ENCODE results near the gene PDZD2.
"Not testable (repeated sequence)": the region's sequence is repeated elsewhere in the genome, so short reads cannot be mapped to it uniquely, and the experiment has no call there.

The PDZD2 gene

DNA sequence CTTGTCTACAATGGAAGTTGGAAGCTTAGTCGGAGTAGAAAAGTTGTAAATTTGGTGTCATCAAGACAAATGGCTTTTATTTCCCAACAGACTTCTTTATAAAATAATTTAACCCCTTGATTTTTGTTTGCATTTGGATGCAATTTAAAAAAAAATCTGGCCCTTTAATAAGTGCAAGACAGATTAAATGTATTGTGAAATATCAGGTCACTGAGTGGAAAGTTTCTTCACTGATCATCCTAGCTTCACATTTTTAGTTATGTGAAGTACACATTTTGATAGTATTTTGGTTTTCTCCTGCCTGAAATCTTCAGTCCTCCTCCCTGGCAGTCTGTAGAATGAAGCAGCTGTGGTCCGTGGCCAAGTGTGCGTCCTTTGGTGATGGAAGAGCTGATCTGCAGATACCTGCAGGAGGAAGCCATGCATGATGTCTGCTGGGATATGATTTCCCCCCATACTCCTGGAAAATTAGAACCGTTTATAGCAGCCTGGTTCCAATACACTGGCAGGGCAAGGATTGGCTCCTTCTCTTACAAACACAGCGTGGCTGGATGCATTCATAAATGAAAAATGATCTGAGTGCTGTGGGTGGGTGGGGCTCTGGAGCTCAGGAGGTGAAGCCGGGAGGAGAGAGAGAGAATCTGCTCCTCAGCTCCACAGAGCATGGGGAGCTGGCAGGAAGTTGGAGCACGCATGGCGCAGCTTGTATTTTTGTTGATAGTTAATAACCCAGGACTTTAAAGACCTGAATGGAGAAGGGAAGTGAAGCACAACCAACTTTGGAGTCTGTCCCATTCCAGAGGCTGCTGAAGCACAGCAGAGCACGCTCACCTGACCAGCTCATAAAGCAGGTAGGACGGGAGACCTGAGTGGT, 296.8 kb downstream of the PDZD2 start:
- DNase-seq (ENCODE audit: low spot score): no peak

DNA sequence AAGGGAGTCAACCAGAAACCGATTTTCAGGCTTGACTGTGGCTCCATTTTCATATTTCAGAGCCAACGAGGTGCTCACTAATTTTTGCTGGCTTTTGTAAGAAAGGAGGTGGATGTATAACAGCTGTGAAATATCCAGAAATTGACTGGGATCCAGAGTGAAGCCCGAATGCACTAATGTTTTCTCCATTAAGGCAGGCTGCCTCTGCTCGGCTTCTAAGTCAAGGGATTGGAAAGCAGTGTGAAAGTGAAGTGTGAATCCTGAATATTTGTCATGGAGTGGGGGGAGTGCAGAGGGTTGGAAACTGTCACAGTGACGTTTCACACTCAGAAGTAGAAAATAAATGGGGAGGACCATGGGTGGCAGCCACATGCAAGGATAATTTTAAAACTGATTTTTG, 297.8 kb downstream of the PDZD2 start:
- DNase-seq (ENCODE audit: low spot score): no peak

DNA sequence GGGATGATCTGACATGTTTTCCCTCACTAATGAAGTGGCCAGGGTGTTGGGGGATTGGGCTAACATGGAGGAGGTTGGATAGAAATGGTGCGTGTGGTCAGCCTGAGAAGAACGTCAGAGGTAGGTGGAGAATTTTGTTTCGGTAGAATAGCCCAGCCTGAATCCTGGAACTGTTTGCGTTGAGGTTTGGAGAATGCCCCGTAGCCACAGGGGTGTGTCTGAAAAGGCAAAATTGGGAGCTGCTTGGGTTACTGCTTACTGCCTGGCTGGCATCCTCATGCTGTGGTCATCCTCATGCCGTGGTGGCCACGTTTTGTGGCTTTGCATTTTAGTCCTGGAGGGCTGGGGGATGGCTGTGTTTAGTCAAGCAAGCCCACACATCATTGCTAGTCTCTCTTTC, 298.3 kb downstream of the PDZD2 start:
- DNase-seq (ENCODE audit: low spot score): no peak

DNA sequence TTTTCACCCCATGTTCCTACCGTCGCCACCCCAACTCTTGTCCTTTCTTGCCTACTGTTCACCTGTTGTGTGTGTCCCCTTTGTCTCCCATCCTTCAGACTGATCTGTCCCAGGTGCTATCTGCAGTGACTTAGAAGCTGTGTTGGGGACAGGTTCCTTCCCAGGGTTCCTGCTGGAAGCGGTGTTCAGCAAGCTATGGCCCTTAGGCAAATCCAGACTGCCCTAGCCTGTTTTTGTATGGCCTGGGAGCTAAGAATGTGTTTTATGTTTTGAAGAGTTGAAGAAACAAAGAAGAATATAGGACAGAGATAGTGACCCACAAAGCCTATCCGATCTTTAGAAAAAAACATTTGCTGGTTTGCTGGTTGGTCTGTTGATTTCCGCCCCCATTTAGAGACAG, 298.8 kb downstream of the PDZD2 start:
- no peak for DNase-seq (ENCODE audit: low spot score)

DNA sequence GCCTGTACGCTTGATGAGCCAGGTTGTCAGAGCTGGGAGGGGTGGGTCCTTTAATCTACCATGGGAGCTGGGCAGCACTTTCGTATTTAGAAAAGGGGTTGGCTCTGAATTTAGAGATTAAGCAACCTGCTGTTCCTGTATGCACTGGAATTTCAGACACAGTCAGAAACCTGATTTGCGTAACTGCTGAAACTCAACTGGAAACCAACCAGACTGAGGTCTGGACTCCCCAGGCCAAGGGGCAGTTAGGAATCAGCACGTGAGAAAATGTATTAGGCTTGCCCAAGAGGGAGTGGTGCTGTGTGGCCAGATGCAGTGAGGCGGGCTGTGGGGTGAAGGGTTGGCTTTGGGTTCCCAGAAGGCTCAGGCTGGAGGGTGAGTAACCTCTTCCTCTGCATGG, 300.2 kb downstream of the PDZD2 start:
- no peak for DNase-seq (ENCODE audit: low spot score)

DNA sequence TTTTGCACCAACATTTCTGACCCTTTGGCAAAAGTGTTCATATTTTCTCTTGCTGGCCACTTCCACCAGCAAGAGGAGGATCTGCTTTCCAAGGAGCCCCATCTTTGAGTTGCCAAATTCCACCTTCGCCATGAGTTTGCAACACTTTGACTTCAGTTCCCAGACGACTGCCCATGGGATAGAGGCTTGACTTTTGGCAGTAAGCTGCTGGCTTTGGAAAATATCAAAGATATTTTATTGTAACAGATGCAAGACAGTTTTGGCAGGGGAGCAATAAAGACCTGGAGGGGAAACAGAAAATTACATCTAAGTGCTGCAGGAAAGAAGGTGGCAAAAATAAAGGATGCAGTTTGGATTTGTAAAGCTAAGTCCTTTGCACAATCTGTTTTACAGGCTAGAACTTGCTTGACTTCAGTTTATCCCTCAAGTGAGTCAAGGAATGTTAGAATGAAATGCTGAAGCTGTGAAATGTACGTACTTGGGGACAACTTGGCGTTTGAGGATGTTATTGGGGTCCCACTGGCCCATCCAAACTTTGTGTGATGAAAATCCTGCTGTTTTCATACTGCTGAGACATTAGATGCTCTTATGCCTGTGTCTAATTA, 302.3 kb downstream of the PDZD2 start:
- DNase-seq (ENCODE audit: low spot score): no peak

DNA sequence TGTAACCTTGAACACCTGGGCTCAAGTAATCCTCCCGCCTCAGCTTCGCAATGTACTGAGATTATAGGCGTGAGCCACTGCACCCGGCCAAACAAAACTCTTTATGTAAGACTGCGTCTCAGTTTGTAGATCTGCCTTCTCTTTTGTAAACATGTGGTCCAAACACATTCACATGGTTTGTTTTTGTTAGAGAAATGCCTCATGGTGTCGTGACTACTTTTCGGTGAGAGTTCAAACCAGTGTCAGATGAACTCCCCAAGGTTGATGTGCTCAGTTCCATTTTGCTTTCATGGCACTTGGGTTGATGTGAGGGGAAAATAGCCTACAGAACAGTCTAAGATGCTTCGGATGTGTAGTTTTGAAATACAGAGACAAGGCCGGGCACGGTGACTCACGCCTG, 303.6 kb downstream of the PDZD2 start:
- DNase-seq (ENCODE audit: low spot score): no peak

DNA sequence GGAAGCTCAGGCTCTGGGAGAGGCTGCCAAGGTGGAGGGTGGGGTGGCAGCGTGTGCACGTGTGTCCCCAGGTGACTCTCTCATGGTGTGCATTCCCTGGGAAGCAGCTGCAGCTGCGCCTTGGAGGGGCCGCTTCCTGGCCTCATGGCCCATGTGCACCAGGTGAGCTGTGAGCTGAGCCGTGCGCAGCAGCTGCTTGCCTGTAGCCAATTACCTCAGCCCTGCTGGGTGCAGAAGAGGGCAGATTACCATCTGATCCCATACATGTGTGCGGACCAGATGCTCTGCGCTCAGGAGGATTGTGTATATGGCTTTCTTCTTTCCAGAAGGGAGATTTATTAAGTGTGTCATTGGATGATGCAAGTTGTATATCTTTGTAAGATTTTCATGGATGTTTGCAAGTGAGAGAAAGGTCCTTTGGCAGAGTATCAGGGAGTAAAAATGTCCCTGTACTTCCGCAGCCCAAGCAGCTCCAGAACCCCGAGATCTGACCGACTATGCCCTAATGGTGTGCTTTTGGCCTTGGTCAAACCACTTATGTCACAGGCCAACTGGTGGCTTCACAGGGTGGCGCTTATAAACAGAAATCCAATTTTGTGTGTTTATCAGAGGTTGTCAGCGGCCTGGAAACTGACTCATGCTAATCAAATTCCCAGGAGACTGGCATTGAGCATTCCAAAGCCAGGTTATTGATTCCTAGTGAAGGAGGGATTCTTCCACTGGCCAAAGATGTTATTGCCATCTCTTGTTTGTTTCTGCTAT, 305.9 kb downstream of the PDZD2 start:
- DNase-seq (ENCODE audit: low spot score): no peak

DNA sequence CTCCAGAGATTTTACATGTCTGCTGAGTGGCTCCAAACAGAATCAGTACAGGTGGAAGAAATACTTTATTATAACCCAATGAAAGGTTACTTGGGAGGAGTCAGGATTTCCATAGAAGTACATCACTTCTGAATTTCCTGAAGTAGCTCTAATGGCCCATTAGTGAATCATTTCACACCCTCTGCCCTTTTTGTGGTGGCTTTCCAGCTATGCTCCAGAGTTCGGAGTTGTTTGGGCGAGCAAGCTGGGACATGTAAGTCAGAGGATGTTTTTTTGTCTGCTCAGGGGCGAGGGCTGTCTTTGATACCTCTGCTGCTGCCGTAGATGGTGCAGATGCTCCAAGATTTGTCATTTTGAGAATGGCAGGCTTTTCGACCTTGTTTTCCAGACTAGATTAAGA, 309.1 kb downstream of the PDZD2 start:
- DNase-seq (ENCODE audit: low spot score): no peak

DNA sequence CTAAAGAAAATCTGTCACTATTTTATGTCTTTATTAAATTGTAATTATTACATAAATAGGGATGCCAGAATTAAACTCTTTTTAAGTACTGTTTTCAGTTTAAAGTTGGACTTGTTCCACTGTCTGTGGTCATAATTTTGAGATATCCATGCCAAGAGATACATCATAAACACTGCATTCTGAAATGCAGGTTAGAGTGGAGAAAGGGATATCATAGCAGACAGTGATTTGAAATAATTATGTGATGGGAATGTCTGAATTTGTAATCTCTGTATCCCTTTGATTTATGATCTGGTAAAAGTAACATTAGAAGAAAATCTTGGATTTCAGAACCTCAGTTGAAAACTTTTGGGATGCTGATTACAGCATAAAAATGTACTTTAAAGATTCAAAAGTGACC, 313.1 kb downstream of the PDZD2 start:
- DNase-seq (ENCODE audit: low spot score): no peak

DNA sequence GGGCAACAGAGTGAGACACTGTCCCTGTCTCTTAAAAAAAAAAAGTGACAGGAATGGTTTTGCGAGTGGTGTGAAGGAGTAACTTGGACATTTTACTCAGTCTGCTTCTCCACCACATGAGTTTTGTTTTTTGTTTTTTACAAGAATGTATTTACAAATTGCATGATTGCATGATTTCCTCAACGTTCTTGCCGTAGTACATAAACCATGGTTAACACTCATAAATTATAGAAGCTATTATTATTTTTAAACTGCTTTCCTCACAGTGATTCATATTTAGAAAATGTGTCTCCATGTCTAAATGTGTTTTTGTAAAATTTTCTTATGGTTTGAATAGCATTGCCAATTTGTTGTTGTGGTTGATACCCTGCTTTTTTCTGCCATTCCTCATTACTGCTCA, 315.2 kb downstream of the PDZD2 start:
- DNase-seq (ENCODE audit: low spot score): no peak

DNA sequence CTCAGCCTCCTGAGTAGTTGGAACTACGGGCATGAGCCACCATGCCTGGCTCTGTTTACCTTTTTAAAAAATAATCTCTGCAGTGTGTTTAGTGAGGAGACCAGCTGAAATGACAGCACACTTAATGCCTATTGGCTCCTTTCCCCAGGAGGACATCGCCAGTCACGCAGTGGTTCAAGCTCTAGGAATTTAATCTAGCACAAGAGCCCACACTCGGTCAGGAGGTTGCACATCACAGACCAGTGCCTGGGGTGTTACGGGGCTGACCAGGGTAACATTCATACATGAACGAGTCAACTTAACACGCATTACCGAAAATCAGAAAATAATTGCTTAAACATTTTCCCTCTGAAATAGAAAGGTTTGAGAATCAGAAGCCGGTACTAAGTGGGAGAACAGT, 318.2 kb downstream of the PDZD2 start:
- no peak for DNase-seq (ENCODE audit: low spot score)

DNA sequence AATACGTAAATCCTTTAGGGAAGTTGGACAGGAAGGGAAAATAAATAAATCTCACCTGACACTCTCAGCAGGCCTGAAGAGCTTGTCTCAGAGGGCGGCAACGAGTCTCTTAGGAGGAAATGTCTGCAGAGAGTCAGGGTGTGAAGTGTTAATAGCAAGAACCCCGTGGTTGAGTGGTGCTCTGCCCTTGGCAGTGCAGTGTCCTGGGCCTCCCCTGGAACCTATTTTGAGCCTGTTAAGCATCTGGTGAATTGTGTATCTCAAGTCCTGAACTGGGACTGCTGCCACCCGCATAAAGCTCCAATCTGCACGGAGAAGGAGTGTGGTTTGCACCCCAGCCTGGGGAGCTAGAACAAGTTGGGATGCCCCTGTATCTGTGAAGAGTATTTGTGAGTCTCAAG, 323.4 kb downstream of the PDZD2 start:
- DNase-seq (ENCODE audit: low spot score): no peak

DNA sequence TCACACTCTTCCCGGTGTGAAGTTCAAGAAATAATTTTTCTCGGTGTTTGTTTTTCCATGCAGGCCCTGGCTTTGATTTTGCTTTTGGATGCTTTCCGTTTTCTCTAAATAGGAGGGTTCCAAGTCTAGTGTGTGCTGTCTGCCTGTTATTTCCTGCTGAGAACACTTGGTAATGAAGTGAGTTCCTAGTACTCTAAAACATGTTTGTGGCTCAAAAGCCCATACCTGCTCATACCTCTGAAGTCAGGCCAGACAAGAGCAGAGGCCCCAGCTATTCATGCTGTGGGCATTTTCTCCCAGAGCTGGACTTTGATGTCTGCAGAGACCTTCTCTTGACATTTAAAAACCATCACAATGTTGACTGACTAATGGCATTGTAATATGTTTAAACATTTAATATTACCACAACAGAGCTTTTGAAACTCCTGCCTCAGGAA, 324.0 kb downstream of the PDZD2 start:
- DNase-seq (ENCODE audit: low spot score): no peak

DNA sequence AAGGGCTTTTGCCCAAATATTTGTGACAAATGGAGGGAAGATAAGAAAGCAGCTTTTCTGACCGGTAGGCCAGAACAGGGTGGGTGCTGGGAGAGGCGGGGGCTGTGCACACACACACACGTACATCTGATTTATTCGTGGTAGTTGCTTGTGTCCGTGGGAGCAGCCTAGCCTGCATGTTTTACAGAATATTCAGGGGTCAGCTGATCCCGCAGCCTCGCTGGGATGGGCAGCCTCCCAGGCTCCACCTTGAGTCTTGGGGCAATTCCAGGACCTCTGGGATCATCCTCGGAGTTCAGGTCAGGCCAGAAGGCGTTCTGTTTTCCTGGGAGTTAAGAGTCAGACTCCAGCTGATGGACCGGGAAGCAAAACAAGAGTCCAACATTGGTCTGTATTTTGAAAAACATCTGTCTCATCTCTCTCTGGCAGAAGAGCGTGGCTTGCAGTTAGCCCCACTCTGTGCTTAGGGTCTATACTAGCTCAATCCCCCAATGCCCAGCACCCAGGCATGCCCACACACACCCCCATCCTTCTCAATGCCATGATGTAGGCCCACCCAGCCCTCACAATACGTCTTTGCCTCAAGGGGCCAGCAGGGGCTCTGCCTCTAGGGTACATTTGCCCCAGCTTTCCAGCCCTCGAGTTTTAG, 324.6 kb downstream of the PDZD2 start:
- no peak for DNase-seq (ENCODE audit: low spot score)

DNA sequence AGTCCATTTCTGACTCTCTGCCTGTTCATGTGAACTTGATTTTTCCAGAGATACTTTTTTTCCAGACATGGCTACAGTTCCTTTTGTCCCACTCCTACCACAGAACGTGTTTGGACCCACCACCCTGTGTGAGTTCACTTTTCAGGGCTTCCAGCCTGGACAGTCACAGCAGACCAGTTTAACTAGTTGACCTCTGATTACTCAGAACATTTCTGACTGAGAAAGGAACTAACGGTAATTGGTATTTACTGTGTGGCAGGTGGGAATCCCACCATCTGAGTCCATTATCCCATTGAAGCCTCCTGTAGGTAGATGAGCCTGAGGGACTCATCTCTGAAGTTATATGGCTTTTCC, 325.1 kb downstream of the PDZD2 start:
- no peak for DNase-seq (ENCODE audit: low spot score)

DNA sequence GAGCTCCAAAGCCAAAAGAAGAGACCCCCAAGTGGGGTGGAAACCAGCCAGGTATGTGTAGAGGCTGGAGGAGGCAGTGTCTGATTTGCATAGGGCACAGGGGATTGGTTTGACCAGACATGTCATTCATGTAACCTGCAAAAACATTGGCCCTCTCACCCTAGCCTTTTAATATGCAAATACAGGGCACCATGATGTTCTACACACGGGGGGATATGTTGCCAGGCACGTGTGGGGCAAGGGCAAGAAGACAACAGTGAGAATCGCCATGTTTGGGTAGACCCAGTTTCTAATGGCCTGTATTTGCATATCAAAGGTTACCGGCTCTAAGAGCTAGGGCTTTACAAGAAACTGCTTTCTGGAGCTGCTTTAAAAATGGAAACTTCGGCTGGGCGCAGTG, 326.3 kb downstream of the PDZD2 start:
- no peak for DNase-seq (ENCODE audit: low spot score)

DNA sequence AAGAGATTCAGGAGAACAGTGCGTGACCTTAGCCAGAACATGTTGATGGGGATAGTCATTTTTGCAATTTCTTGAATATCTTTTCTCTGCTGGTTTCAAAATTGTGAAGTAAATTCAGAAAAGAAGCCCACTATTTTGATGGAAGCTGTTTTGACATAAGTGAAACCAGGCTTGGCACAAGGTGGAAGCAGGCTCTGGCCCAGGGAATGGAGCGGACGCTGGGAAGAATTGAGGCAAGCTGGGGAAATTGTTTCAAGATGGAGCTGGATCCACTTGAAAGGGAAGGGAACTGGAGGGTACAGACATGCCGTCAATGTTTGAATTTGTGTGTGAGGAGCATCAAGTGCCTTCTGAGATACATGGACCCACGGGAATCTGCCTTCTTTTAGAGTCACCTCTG, 328.0 kb downstream of the PDZD2 start:
- DNase-seq (ENCODE audit: low spot score): no peak

DNA sequence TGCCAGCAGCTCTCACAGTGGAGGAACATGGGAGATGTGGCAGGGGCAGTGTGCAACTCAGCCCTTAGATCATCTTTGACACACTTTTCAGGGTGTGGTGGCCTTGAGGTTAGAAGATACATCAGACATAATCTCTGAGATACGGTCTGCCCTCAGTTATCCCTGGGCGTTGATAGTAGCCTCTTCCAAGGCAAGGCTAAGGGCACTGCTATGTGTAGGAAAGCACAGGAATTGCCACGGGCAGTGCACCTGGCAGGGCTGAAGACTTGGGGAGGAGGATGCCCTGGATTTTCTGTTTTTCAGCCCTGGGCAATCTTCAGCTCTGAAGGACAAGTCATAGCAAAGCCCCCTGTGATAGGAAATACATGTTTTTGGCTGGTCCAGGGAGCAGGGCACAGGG, 328.5 kb downstream of the PDZD2 start:
- no peak for DNase-seq (ENCODE audit: low spot score)

DNA sequence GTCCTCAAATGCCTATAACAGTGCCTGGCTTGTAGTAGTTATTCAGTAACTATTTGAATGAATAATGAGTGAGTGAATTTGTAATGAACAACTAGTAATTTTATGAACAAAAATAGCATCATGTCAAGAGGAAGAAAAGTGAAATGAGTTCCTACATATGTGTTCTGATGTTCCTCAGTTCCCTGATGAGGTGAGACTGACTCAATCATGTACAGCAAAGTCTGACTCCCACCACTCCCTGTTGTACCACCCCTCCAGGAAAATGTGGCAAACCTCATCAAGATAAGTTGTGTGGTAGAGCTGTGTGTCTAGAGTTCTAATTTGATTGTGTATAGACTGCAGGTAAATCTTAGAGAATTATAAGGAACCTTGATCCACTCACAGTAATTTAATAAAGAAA, 333.6 kb downstream of the PDZD2 start:
- DNase-seq (ENCODE audit: low spot score): no peak

DNA sequence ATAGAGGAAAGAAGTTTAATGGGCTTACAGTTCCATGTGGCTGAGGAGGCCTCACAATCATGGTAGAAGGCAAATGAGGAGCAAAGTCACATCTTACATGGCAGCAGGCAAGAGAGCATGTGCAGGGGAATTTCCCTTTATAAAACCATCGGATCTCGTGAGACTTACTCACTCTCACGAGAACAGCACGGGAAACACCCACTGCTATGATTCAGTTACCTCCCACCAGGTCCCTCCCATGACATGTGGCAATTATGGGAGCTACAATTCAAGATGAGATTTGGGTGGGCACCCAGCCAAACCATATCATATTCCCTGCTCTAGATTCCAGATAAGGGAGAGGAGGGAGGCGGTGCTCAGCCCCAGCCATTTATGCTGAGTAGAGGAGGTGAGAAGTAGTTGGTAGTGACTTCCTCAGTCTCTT, 336.3 kb downstream of the PDZD2 start:
- not testable (repeated sequence) for DNase-seq (ENCODE audit: low spot score)

DNA sequence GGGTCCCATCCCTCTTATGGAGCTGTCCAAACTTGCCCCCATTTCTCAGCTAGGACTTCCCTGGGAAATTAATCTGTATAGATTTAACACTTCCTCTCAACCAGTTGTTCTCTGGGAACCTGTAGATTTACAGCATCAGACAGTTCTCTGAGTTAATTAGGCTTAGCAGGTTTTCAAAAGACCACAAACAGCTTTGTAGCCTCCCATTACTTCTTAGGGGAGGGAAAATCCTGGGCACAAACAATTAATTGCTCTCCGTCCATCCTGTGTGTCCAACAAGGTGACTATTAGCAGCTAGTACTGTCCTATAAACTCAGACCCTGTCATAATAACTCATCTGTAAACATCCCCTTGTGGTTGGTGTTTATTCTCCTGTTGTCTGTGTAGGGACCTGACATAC, 337.2 kb downstream of the PDZD2 start:
- no peak for DNase-seq (ENCODE audit: low spot score)
